Measurements from ENCODE around the gene ALDOB.

DNA sequence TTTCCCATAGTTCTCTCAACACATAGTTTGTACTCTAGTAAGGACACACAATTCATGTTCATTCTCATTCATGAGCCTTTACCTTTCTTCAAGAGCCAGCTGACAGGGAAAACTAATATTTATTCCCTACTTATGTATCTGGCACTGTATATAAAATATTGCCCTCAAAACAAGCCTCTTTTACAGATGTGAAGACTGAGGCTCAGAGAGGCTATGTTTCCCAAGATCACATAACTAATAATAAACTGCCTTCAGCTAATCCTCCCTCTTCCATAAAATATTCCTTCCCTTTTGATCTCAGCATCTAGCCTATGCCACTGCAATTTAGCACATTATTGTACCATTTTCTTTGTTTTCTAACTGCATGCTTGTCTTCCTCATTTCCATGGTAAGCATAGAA lies 18.2 kb downstream of the ALDOB start:
- TF ChIP-seq, protein P1, sequence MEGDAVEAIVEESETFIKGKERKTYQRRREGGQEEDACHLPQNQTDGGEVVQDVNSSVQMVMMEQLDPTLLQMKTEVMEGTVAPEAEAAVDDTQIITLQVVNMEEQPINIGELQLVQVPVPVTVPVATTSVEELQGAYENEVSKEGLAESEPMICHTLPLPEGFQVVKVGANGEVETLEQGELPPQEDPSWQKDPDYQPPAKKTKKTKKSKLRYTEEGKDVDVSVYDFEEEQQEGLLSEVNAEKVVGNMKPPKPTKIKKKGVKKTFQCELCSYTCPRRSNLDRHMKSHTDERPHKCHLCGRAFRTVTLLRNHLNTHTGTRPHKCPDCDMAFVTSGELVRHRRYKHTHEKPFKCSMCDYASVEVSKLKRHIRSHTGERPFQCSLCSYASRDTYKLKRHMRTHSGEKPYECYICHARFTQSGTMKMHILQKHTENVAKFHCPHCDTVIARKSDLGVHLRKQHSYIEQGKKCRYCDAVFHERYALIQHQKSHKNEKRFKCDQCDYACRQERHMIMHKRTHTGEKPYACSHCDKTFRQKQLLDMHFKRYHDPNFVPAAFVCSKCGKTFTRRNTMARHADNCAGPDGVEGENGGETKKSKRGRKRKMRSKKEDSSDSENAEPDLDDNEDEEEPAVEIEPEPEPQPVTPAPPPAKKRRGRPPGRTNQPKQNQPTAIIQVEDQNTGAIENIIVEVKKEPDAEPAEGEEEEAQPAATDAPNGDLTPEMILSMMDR (IDR thresholded peaks at IDR 0.05) = no peak
- TF ChIP-seq POLR2A (IDR thresholded peaks at IDR 0.05) = no peak
